GM18507 (cell line): Measurements from ENCODE around the gene POU5F1.
A peak's percentile ranks its signal among the peaks of the same experiment; 100 is the strongest.

Experiments used
- DNase-seq: peaks from one replicate; pipeline ENCODE4 v3.0.0; 2011; ENCODE audit warnings: low read depth; ENCODE audit not compliant: insufficient read length; ENCODE audit errors: extremely low spot score
- FAIRE-seq: peaks from 2 replicates; lab custom pipeline; 2011; peaks lifted over from hg19 to GRCh38; lab: Jason Lieb, UNC

Gene POU5F1

DNA sequence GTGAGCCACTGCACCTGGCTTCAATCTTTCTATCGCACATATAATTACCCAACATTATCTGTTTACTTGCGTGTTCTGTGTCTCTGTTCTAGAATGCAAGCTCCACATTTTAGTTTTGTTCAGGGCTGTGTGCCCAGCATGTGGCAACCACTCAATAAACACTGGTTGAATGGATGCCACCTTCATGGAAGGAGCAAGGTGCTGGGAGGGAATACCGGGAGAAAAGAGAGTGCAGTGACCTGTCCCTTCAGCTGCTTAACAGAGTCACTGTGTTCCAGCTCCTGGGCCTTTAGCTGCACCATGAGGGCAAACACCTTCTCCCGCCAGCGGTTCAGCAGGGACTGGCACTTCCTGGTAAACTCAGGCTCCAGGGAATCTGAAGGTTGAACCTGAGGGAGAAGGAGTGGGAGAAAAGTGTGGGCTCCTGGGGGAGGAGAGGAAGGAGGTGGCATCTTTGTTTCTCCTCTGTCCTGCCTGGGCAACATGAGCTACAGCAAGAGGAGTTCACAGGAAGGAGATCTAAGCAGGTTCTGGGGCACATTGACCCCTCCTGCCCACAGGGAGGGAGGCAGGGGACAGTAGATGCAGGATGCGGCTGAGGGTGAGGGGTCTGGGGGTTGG, 20.5 kb downstream of the POU5F1 start:
- FAIRE-seq = no peak

DNA sequence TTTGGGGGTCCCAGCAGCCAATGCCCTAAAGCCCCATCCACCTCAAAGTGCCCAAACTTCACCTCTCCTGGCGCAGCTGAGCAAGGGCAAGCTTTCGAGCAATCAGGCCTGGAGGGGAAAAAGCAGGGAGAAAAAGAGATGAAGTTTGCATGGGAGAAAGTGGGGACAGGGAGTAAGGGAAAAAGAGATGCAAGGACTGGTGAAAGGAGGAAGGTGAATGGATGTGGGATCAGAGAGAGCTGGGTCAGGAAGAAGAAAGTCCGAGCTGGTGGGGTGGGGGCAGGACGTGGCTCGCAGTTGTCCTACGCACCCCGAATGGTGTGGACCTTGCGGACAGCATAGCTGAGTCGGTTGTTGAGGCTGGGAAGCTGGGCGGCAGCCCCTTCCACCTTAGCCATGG, 25.1 kb downstream of the POU5F1 start:
- DNase-seq = no peak
- FAIRE-seq = no peak

More for the DNA sequence above, 20.5 kb downstream of the POU5F1 start:
- DNase-seq = no peak

DNA sequence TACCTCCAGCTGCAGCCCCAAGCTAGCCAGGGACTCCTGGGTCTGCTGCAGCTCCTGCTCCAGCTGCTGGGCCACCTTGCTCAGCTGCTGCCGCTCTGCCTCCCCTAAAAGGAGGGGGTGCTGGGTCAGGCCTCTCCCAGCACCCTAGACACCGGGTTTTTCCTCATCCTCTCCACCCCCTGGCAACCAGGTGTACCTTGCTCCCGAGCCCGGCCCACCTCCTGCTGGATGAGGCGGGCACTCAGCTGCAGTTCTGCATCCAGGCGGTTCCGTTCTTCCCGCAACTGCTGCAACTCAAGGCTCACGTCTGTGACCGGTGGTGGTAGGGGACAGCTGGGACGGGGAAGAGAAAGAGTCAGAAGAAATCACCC, 25.5 kb downstream of the POU5F1 start:
- FAIRE-seq (no peak), DNase-seq (no peak)

DNA sequence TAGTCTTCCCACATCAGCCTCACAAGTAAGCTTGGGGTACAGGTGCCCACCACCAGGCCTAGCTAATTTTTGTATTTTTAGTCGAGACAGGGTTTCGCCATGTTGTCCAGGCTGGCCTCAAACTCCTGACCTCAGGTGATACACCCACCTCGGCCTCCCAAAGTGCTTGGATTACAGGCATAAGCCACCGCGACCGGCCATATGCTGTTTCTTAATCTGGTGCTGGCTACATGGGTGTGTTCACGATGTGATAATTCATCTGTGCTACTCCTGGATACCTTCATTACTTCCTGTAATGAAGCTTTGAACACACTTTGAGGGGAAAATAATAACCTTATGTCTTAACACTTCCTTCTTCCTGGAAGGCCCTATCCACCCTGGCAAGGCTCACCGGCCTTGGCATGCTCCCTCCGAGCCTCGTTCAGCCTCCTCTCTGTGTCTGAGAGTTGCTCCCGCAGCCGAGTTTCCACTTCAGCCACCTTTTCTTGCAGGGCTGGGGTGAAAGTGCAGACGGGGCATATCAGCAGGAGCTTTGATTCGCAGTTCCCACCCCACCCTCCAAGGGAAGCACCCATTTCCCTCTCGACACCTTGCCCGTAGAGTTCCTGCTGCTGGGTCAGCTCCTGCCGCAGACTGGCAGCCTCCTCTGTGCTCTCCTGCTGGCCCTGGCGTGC, 26.0 kb downstream of the POU5F1 start:
- no peak for FAIRE-seq
- no peak for DNase-seq

DNA sequence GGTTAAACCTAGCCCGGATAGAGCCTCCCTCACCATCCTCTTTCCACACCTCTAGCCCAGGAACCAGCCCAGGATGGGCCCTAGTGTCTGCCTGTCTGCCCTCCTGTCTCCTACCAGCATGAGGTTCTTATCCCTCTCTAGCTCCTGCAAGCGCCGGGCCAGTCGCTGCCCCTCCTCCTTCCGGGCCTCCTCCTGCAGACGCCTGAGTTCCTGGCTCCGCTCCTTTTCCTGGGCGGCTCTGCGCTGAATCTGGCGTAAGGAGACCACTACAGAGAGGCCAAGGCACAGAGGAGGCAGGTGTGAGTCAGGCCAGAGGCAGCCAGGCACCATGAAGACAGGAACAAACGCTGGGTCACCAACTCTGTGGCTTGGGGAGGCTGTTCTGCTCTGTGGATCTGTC, 27.3 kb downstream of the POU5F1 start:
- FAIRE-seq (no peak), DNase-seq (no peak)

DNA sequence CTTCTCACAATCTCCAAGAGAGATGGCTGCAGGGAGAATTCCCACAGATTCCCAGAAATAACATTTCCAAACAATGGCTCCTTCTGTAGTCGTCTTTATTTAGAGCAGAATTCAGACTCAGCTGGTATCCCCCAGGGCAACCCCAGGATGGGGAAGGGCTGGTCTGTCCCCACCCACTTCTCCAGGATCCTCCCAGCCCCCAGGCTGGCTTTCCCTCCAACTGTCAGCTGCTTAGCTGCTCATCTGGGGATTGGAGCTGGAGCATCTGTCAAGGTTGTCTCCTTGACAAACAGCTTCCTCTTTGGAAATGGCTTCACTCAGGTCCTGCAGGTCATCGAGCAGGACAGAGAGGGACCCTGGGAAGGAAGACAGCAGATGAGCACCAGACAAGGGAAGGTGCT, 28.1 kb downstream of the POU5F1 start:
- no peak for FAIRE-seq

DNA sequence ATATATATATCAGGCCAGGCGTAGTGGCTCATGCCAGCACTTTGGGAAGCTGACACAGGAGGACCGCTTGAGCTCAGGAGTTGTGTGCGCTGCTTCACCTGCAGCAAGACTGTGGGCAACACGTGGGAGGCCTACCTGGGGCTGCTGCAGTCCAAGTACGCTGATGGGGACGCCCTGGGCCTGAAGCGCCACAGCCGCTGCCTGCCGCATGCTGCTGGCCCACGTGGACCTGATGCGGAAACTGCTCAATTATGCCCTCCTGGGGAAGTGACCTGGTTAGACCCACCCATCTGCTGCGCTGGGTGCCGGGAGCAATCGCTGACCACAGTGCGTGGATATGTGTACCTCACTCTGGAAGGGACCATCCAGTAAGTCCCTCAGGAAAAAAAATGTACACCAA, 29.8 kb downstream of the POU5F1 start:
- DNase-seq (no peak), FAIRE-seq (no peak)

More for the DNA sequence above, 28.1 kb downstream of the POU5F1 start:
- DNase-seq = no peak

DNA sequence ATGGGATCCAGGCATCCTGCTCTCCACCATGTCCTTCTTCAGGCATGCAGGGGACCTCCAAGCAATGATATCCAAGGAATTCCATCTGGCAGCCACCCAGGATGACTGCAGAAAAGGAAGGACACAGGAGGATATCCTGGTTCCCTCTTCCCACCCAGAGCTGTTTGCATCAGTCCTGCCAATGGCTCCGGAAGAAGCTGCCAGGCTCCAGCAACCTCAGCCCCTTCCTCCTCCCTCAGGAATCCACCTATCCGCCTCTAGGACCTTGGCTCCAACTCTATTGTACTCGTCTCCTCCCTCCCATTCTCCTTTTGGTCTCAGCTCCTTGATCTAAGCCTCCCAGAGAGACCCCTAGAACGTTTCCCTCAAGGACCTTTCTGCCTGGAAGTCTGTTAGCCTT, 30.9 kb downstream of the POU5F1 start:
- DNase-seq = no peak
- no peak for FAIRE-seq

DNA sequence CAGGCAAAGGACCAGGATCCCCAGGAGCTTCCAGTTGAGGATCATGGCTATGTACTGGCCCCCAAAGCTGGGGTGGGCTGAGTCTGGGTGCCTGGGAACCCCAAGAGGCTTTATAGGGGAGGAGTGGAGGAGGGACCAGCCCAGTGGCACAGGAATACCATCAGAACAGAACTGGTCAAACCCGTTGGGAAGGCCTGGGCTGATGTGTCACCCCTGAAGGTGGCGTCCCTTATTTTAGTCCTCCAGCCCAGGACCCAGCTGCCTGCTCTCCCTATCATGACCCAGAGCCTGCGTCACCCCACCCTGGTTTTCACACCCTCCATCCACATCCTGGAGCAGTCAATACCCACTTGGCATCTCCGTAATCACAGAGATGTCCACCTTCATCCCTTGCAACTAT, 31.5 kb downstream of the POU5F1 start, which contains the start of gene PSORS1C2:
PSORS1C2 (minus strand) TSS at position 85 of the 400 bp plus-strand sequence; CDS start at position 45, 40 bp downstream.
- DNase-seq (no peak), FAIRE-seq (no peak)

DNA sequence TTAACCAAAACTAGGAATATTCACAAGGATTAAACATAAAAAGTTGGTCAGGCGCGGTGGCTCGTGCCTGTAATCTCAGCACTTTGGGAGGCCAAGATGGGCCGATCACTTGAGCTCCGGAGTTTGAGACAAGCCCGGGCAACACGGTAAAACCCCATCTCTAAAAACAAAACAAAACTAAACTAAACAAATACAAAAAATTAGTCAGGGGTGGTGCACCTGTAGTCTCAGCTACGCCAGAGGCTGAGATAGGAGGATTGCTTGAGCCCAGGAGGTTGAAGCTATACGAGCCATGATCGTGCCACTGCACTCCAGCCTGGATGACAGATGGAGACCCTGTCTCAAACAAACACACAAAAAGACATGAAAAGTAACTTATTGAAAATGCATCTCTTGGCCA, 34.8 kb downstream of the POU5F1 start:
- FAIRE-seq (no peak), DNase-seq (no peak)

DNA sequence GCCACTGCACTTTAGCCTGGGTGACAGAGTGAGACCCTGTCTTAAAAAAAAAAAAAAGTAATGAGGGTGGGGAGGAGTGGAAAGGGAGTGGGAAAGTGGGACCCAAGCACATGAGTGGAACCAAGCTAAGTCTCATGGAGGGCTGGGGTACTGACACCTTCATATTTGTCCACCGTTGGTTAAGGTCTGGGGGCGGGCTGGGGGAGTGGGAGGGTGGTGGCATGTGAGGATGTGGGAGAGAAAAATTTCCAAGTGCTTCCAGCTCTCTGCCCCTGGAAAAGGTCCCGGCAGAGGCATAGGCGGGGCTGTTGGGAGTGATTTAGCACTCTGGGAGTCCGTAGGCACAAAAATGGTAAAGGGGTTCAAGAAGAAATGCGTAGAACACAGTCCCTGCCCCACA, 37.7 kb downstream of the POU5F1 start:
- no peak for FAIRE-seq
- no peak for DNase-seq

DNA sequence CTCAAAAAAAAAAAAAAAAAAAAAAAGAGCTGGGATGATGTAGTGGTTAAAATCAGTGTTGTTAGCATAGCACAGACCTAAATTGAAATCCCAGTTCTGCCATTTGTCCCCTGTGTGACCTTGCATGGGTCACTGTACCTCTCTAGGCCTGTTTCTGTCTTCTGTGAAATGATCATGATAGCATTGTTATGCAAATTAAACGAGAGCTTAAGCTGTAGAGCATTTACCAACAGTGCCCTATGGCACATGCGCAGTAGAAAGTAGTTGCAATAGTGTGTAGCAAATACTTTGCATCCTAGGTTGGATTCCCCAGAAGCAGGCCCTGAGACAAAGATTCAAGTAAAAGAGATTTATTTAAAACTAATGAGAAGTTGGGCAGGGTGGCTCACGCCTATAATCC, 38.9 kb downstream of the POU5F1 start:
- DNase-seq (no peak), FAIRE-seq (no peak)

DNA sequence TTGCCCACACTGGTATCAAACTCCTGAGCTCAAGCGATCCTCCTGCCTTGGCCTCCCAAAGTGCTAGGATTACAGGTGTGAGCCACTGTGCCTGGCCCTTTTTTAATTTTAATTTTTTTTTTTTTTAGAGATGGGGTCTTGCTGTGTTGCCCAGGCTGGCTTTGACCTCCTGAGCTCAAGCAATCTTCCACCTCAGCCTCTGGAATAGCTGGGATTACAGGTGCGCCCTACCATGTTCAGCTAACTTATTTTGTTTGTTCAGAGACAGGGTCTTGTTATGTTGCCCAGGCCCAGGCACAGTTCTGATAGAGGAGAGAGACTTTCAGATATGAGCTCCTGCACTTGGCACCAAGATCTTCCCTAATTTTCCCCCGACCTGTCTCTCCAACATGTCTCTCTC, 39.7 kb downstream of the POU5F1 start:
- FAIRE-seq (no peak), DNase-seq (no peak)

DNA sequence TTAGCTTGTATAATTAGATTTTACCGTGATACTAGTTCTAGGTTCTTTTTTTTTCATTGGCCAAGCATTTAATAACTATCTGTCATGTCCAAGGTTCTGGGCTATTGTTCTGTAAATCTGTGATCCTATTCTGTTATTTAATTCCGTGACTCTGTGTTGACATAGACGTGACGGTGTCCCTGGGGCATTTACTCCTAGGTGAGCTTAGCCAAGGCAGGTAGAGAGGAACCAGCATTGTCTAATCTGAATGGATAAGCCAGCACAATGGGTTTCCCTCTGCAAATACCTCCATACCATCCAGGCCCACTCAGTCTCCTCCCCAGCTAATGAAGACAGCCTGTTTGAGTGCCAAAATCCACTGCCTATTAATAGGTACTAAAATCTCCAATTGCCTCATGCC, 41.4 kb downstream of the POU5F1 start:
- FAIRE-seq = no peak
- no peak for DNase-seq

DNA sequence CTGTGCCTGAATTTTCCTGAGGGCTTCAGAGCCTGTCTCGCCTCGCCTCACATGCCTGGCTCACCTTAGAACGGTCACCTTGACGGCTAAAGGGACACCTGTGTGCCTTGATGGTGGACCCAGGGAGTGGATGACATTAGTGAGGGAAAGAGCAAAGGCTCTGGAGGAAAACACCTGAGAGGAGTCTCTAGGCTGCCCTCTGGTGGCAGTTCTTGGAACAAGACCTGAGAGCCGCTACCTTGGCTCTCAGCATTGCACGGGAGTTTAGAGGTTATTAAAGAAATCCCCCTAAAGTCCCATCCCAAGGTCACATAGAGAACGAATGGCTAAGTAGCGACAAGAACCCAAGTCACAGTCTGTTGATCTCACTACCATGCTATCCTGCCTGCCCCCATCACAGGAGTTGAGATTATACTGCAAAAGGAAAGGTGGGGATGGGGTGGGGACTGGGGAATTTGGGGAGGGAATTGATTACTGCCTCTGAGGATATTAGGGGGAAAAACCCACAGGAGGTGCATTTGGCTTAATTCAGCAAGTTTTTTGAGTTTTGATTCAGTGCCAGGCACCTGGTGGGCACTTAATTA, 42.3 kb downstream of the POU5F1 start:
- DNase-seq = peak; percentile 45
- FAIRE-seq = peak; percentile 73

DNA sequence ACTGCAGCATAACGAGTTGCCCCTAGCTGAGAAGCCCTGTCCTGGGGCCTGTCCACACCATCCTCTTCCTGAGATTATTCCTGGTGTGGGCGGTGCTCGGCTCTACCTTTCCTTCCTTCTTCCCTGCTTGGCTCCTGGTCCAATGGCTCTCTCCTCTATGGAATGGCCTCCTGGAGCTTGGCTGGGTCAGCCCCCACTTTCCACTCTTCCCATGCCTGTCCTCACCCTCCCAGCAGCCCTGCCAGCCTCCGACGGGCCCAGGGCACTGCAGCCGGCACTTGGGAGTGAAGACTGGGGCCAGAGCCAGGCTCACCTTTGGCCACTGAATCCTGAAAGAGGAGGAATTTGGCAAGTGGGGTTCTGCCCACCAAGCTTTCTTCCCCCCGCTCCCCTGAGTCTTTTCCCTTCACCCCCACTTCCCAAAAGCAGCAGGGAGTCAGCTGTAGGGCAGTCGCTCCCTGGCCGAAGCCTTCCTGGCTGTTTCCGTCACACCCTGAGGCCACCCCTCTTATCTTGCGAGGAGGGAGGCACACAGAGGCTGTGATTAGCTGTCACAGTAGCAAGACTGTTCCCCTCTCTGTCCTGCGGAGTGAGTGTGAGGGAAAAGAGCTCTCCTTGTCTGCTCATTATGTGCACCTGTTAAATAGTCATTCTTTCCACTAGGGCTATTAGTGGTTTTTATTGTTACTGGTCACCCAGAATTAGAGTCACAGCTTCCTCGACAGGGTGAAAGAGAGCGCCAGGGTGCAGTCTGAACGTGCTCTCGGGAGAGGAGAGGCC, 43.9 kb downstream of the POU5F1 start:
- no peak for DNase-seq

DNA sequence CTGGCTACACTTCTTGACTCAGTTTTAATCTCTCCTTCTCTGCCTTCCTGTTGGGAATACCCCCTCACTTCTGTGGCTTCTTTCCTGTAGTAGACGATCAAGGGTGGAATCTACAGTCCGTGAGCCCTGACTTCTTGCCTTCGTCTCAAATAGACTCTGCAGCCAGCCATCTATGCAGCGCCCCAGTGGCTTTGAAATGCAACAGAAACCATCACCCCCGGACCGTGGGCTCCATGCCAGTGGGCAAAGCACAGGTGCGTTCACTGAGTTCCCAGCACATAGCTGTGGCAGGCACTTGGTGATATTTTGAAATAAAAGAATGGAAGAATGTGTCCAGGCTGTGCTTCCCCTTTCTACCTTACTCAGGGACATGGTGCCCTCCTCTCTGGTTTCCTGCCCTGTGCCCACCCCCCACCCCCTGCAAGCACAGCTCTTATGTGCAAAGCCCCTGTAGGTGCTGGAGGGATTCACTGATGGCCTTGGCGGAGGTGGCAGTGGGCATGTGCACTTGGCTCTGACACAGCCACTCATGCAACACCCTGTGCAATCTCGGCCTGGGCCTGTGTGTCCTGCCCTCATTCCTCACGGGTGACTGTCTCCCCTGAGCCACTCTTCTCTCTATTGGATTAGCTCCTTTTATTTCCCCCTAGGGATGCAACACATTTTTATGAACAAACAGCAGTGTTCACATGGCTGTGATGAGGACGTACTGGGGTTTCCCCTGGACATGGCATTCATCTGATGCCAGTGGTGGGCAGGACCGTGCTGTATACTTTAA, 44.7 kb downstream of the POU5F1 start:
- DNase-seq = no peak
- FAIRE-seq = no peak

More for the DNA sequence above, 43.9 kb downstream of the POU5F1 start:
- FAIRE-seq = no peak

DNA sequence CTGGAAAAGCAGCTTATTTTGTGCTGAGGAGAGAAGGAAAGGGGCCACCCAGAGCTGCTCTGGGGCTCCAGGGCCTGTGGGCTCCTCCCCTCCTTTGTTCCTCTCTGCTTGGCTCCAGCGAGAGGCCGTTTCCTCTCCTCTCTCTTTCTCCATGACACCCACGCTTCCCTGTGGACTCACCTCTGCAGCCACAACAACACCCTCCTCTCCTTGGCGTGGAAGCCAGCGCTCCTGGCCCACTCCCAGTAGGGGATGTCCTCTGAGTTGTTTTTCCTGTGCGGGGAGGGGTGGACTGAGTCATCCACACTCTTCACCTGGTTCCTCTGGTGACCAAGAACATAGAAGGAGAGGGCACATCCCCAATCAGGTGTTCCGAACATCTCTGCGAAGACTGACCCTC, 45.3 kb downstream of the POU5F1 start:
- DNase-seq (no peak), FAIRE-seq (no peak)

DNA sequence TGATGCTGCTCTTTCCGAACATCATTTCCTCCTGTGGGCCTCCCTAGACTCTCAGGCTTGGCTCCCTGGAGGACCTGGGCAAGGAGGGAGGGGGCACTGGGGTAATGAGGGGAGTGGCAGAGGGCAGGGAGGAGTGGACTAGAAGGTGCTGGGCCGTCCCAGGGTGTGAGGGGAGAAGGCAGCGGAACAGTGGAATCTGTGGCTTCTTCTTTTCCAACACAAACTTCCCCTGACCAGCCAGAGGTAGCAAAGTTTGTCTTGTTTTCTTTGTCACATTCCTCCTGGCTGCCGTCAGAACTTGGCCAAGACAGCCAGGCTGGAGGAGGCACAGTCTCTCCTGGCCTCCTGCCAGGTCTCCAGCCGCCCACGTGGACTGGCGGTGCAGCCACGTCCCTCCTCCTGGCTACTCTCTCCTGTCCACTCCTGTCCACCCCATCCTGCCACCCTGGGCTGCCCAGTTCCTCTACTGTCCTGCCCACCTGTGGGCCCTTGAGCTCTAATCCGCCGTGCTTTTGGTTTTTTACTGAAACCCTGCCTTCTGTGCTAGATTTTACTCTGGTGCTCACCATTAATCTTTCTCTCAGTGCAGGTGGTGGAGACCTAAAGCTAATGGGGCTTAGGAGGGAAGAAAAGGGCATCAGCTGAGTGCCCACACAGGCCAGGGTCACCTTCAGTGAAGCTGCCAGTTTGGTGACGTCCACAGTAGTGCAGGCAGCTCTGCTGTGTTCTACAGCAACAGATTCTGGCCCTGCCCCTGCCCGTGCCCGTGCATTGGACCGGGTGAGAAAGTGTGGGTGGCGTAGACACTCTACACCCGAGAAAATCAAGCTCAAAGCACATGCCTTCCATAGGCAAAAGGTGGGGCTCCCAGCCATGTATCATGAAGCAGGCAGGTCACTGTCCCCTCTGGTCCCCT, 47.4 kb downstream of the POU5F1 start:
- DNase-seq = no peak

More for the DNA sequence above, 47.4 kb downstream of the POU5F1 start:
- no peak for FAIRE-seq
